Large intestine (tissue), 3 donors: ENCODE data around the gene TSPAN13. TPM values are rescaled to one million over a fixed set of nuclear protein-coding genes. Genes with fewer than 3 reads are reported as not detected.

ENCODE experiments used
- DNase-seq, 2 donors: peaks; one replicate each; pipeline versions ENCODE4 v3.0.0 to v3.0.0-alpha.2; 2013
- H3K27ac ChIP-seq: one replicate; pipeline ENCODE4 v1.5.1; 2013; ENCODE audit warnings: low read length
- H3K27me3 ChIP-seq: 2 replicates; pipeline ENCODE4 v1.6.1; 2013; ENCODE audit warnings: low read length; ENCODE audit not compliant: control insufficient read depth, insufficient read depth
- H3K36me3 ChIP-seq: 2 replicates; pipeline ENCODE4 v1.6.1; 2013; ENCODE audit warnings: low read length; ENCODE audit not compliant: control insufficient read depth, insufficient read depth
- H3K4me1 ChIP-seq: one replicate; pipeline ENCODE4 v1.6.1; 2013; ENCODE audit warnings: low read length; ENCODE audit not compliant: control insufficient read depth, insufficient read depth
- H3K4me3 ChIP-seq: one replicate; pipeline ENCODE4 v1.5.1; 2013; ENCODE audit warnings: low read length
- H3K9me3 ChIP-seq: one replicate; pipeline ENCODE4 v1.6.1; 2013; ENCODE audit warnings: mild to moderate bottlenecking, low read depth, low read length, moderate library complexity; ENCODE audit not compliant: control insufficient read depth
- WGBS: methylation state at CpG from one replicate; pipeline ENCODE4 v1.1.5; 2013; ENCODE audit warnings: low lambda C conversion rate; ENCODE audit not compliant: insufficient coverage; 5-methylcytosine and 5-hydroxymethylcytosine counted together
- polyA plus RNA-seq: library from polyadenylated mRNA; unstranded; fragments of 120-200 nt; gene quantifications from one replicate; pipeline ENCODE4 v1.2.1, GENCODE V29; 2013

The TSPAN13 gene
- polyA plus RNA-seq, 1 donor: 189 TPM

DNA sequence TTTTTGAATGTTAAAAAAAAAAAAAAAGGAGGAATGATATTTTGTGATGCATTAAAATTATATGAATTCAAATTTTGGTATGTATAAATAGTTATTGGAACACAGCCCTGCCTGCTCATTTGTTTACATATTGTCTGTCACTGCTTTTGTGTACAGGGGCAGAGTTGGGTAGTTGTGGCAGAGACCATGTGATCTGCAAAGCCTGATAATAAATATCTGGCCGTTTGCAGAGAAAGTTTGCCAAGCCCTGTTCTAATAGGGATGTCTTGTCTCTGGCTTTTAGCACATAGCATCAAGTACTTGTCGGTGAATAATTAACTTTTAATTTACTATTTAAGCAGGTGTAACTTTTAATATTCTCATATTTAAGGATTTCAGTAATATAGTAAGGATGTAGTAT, 19.8 kb downstream of the TSPAN13 start:
- Histone ChIP-seq H3K4me3 (no peak overlapping the region), H3K36me3 (peaks cover 7% of the 10 kb centered on the region), H3K9me3 (no peaks in the 10 kb centered on the region), H3K27ac (no peak overlapping the region), H3K4me1 (no peaks in the 10 kb centered on the region), H3K27me3 (no peaks in the 10 kb centered on the region)
- DNase-seq: no peak
- WGBS: no CpG with 5 or more reads among the region's 2 CpGs

DNA sequence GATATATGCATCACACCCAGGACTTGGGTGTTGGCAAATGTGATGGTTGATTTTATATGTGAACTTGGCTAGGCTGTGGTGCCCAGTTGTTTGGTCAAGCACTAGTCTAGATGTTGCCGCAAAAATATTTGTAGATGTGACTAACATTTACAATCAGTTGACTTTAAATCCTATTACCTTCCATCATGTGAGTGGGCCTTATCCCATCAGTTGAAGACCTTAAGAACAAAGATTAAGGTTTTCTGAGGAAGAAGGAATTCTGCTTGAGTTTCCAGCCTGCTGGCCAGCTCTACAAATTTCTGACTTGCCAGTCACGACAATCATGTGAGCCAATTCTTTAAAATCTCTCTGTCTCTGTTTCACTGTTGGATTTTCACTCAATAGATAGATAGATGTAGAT, 20.3 kb downstream of the TSPAN13 start:
- Histone ChIP-seq H3K27me3 (no peaks in the 10 kb centered on the region), H3K9me3 (no peaks in the 10 kb centered on the region), H3K36me3 (peaks cover 10% of the 10 kb centered on the region), H3K27ac (no peak overlapping the region), H3K4me3 (no peak overlapping the region), H3K4me1 (no peaks in the 10 kb centered on the region)
- no CpG with 5 or more reads among the region's 2 CpGs for WGBS
- DNase-seq: no peak

DNA sequence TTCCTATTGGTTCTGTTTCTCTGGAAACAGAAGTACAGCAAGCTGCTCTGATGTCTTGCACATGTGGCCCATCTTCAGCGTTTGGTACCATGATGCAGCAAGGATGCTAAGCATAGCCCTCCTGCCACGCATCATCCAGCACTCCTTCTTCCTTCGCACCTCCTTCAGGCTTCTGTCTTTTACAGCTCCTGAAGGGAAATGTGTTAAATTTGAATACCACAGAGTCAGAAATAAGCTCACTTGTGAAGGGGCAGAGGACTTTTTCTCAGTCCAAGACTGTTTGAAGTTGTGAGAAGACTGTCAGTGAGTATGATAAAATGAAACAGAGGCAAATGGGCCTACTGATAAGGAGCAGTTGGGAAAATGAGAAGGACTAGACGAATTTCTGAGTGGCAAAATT, 20.7 kb downstream of the TSPAN13 start:
- Histone ChIP-seq H3K27me3 (no peaks in the 10 kb centered on the region), H3K4me1 (no peaks in the 10 kb centered on the region), H3K9me3 (no peaks in the 10 kb centered on the region), H3K27ac (no peak overlapping the region), H3K4me3 (no peak overlapping the region), H3K36me3 (peaks cover 12% of the 10 kb centered on the region)
- WGBS: no CpG with 5 or more reads among the region's 4 CpGs
- no peak for DNase-seq

DNA sequence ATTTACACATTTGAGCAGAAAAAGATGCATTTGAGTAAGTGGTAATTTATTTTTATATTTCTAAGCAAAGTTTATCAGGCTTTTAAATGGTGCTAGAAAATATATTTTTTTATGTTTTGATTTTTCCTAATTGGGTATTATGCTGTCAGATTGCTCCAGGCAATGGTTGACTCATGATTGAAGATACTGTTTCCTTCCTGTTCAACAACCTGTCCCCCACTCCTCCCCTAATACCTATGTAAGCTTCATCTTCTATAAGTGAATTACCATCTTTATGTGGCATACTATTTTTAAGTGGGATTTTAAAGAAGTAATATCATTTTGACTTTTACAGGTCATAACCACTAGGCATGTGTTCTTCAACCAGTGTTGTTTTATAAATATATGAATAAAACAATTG, 21.4 kb downstream of the TSPAN13 start:
- no peak for DNase-seq
- no peaks in the 10 kb centered on the region for H3K27me3 ChIP-seq
- H3K27ac ChIP-seq: no peak overlapping the region
- peaks cover 12% of the 10 kb centered on the region for H3K36me3 ChIP-seq
- H3K9me3 ChIP-seq: no peaks in the 10 kb centered on the region
- H3K4me1 ChIP-seq: no peaks in the 10 kb centered on the region
- H3K4me3 ChIP-seq: no peak overlapping the region

DNA sequence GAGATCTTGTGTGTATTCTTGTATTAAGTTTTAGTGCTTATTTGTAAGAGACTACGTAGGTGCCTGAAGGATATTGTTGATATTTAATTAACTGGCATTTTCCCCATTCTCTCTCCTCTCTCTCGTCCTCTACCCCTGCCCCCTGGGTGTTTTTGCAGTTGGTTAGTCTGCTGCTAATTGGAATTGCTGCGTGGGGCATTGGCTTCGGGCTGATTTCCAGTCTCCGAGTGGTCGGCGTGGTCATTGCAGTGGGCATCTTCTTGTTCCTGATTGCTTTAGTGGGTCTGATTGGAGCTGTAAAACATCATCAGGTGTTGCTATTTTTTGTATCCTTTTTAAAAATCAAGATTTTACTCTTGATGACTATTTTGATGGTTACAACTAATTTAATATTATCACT, 22.5 kb downstream of the TSPAN13 start:
- H3K36me3 ChIP-seq: peaks cover 12% of the 10 kb centered on the region
- no peak for DNase-seq
- no peak overlapping the region for H3K27ac ChIP-seq
- H3K9me3 ChIP-seq: no peaks in the 10 kb centered on the region
- no peaks in the 10 kb centered on the region for H3K4me1 ChIP-seq
- H3K27me3 ChIP-seq: no peaks in the 10 kb centered on the region
- no CpG with 5 or more reads among the region's 7 CpGs for WGBS
- no peak overlapping the region for H3K4me3 ChIP-seq

DNA sequence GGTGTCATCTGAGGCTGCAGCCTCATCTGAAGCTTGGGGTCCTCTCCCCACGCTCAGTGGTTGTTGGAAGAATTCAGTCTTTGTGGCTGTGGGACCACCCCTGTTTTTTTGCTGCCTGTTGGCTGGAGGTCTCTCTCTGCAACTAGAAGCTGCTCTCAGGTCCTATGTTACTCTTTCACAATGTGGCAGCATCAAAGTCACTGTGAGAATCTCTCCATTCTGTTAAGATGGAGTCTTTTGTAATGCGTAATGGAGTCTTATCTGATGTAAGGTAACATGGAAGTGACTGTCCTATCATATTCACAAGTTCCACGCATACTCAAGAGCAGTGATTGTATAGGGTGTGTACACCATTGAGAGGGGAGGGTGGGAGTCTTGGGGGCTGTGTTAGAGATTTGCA, 24.9 kb downstream of the TSPAN13 start:
- H3K27me3 ChIP-seq: no peaks in the 10 kb centered on the region
- WGBS: no CpG with 5 or more reads among the region's 3 CpGs
- no peak overlapping the region for H3K4me3 ChIP-seq
- no peaks in the 10 kb centered on the region for H3K4me1 ChIP-seq
- no peak for DNase-seq
- peaks cover 25% of the 10 kb centered on the region for H3K36me3 ChIP-seq
- H3K27ac ChIP-seq: no peak overlapping the region
- H3K9me3 ChIP-seq: no peaks in the 10 kb centered on the region

DNA sequence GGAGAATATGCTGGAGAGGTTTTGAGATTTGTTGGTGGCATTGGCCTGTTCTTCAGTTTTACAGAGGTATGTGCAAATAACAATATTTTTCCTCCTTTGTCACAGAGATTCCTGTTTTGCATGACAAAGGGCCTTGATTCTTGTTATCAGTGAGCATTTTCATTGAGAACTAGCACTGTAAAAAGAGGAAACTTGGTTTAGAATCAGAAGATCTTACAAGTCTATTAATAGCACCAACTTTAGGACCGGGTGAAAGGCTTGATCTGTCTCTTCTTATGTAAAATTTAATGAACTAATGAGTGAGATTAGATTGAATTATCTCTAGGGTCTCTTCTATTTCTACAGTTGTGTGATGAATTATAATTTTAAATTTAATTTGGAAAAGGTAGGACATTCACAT, 25.5 kb downstream of the TSPAN13 start:
- H3K36me3 ChIP-seq: peaks cover 27% of the 10 kb centered on the region
- H3K4me1 ChIP-seq: no peaks in the 10 kb centered on the region
- DNase-seq: no peak
- no peaks in the 10 kb centered on the region for H3K9me3 ChIP-seq
- H3K4me3 ChIP-seq: no peak overlapping the region
- H3K27me3 ChIP-seq: no peaks in the 10 kb centered on the region
- WGBS: no CpG with 5 or more reads among the region's 1 CpG
- H3K27ac ChIP-seq: no peak overlapping the region

DNA sequence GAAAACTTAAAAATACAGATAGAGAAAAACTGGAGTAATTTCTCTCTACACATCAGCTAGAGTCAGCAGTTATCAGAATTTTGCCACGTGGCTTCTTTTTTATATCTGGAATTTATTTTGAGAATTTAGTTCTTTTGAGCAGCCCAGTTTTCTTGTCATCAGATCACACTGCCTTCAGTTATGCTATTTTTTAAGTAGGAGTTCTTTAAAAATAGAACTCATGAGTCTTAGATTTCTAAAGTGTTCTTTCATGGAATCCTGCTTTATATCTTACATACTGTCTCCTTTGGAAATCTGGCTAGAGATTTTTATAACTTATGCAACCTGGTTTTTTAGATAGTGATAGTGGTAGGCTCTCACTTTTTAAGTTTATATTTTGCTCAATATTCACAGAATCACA, 27.0 kb downstream of the TSPAN13 start:
- Histone ChIP-seq H3K27ac (no peak overlapping the region), H3K9me3 (no peaks in the 10 kb centered on the region), H3K4me1 (no peaks in the 10 kb centered on the region), H3K36me3 (peaks cover 27% of the 10 kb centered on the region), H3K4me3 (no peak overlapping the region), H3K27me3 (no peaks in the 10 kb centered on the region)
- WGBS: 100% methylated on average over 1 of the region's 1 CpG
- no peak for DNase-seq

DNA sequence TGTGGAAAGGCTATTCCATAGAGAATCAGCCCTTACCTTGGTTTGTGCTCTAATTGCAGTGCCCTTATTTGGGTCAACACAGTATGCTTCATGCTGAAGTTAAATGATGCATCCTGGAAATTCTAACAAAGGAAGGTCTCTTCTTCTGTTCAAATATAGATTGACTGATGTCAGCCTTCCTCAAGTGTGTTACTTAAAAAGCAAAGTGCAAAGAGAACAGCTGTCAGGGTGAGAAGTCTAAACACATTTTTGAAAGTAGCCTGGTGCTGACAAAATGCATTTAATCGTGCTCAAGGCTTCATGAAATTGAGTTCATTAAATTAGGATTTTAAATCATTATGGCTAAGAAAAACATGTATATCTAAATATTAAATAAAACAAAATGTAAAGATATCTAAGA, 31.8 kb downstream of the TSPAN13 start:
- H3K27ac ChIP-seq: no peak overlapping the region
- no peak for DNase-seq
- no peak overlapping the region for H3K4me3 ChIP-seq
- 83% methylated on average over 1 of the region's 1 CpG for WGBS
- H3K27me3 ChIP-seq: no peaks in the 10 kb centered on the region
- H3K36me3 ChIP-seq: peaks cover 15% of the 10 kb centered on the region
- H3K9me3 ChIP-seq: no peaks in the 10 kb centered on the region
- H3K4me1 ChIP-seq: peaks cover 20% of the 10 kb centered on the region

DNA sequence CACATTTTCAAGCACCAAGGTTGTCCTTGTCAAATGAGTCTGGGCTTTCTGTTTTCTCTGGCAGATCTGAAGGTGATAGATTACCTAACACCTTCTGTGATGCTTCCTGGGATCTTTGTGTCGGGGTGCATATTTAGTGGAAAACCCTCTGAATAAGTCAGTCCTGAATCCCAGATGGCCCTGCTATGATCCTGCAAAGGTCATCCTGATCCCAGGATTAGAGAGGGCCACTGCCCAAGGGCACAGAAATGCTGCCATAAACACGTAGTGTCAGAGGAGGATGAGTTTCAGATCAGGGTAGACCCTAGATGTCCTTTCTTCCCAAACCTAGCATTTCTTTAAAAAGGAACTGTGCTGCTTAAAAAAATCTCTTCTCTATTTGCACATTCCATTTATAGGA, 32.3 kb downstream of the TSPAN13 start:
- H3K27ac ChIP-seq: peak overlapping the region; percentile 68
- WGBS: no CpG with 5 or more reads among the region's 2 CpGs
- H3K36me3 ChIP-seq: peaks cover 15% of the 10 kb centered on the region
- peaks cover 20% of the 10 kb centered on the region for H3K4me1 ChIP-seq
- DNase-seq: no peak
- no peak overlapping the region for H3K4me3 ChIP-seq
- H3K27me3 ChIP-seq: no peaks in the 10 kb centered on the region
- no peaks in the 10 kb centered on the region for H3K9me3 ChIP-seq

DNA sequence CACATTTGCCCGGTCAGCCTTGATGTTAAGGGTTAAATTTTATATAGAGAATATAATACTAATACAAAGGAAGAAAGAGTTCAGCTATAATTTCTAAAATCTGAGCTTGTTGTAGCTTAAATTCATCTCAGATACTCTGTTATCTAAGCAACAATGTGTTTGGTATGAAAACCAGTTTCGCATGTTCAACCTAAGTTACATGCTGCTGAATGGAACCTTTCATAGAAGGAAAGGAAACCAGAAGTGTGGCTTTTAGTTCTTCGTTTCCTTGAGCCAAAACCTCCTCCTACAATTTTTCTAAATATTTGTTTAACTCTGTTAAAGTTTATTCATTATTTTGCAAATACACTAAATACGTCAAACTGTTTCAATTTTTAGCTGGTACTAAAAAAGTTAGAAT, 32.7 kb downstream of the TSPAN13 start:
- 71% methylated on average over 2 of the region's 4 CpGs for WGBS
- Histone ChIP-seq H3K27ac (peak overlapping the region; percentile 68), H3K9me3 (no peaks in the 10 kb centered on the region), H3K27me3 (no peaks in the 10 kb centered on the region), H3K36me3 (peaks cover 15% of the 10 kb centered on the region), H3K4me1 (peaks cover 20% of the 10 kb centered on the region), H3K4me3 (no peak overlapping the region)
- no peak for DNase-seq
